GM13976 (cell line): ENCODE measurements around the gene HSPH1.

Experiments used
- DNase-seq: peaks from one replicate; pipeline ENCODE4 v3.0.0; 2012; ENCODE audit warnings: low spot score
- CTCF ChIP-seq: IDR thresholded peaks from 2 replicates; pipeline ENCODE4 v1.5.1; 2012; ENCODE audit warnings: borderline replicate concordance, mild to moderate bottlenecking; ENCODE audit not compliant: insufficient read depth; ENCODE audit errors: extremely low read depth, missing control alignments, control extremely low read depth
- in situ Hi-C: fragments of 300-500 bp; cut with MboI; formaldehyde crosslinking; loops from one replicate; pipeline ENCODE4 v1.12.0; 2022; ENCODE audit warnings: low sequenced_read_pairs, mixed read lengths, inconsistent platforms; ENCODE audit not compliant: unreplicated experiment

Gene HSPH1

DNA sequence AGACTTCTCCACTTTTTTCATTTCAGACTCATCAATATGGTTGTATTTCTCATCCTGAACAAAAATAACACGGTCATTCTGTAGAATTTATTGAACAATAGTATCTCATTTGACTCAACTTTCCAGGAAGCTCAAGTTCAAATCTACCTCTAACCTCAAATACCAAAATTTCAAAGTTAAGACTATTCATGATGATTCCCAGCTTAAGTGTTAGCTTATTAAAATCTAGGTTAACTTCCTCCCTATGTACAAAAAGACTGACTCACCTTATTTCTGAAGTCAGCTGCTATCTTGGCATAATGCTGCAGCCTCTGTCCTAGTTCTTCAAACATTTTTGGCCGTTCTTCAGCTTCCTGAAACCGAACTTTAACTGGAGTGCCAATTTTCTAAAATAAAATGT, 23.2 kb downstream of the HSPH1 start:
- no peak for DNase-seq
- TF ChIP-seq CTCF, result no peak
- in situ Hi-C loops, result no loop called here

DNA sequence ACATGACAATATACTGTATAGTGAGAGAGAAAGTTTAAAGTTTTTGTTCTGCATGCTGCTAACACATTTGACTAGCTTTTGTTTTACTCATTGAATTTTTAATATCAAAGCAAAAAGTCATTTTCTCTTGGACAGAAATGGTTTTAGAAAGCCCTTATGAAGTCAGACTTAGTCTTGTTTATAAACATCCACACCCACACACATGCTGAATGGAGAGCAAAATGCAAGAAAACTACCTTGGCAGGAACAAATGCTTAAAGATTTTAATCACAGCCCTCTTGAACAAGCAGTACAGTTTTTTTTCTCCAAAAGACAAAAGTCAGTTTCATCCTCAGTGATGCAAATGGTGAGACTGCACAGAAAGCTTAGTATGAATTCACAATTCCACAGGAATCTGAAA, 25.0 kb downstream of the HSPH1 start:
- no peak for DNase-seq
- in situ Hi-C loops, result no loop called here
- TF ChIP-seq CTCF, result no peak

- in situ Hi-C loops, result no loop called here
- no peak for DNase-seq
- no peak for TF ChIP-seq CTCF
These were observed 27.5 kb downstream of the HSPH1 start for GRCh38 chr13:31134039-31134711.

DNA sequence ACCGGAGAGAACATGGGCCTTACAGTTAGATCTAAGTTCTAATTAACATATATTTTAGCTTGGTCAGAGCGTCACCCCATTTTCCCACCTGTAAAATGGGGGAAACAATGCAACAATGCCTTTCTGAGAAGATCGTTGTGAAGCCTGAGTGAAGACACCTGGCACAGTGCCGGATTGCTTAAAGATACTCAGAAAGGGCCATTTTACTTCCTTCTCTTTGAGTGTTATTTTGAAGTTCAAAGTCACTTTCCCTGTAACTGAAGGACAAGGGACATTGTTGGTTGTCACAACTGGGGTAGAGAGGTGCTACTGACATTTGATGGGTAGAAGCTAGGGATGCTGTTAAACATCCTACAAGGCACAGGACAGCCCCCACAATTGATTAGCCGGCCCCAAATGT, 28.1 kb downstream of the HSPH1 start:
- no peak for DNase-seq
- no peak for TF ChIP-seq CTCF
- in situ Hi-C loops, result no loop called here

DNA sequence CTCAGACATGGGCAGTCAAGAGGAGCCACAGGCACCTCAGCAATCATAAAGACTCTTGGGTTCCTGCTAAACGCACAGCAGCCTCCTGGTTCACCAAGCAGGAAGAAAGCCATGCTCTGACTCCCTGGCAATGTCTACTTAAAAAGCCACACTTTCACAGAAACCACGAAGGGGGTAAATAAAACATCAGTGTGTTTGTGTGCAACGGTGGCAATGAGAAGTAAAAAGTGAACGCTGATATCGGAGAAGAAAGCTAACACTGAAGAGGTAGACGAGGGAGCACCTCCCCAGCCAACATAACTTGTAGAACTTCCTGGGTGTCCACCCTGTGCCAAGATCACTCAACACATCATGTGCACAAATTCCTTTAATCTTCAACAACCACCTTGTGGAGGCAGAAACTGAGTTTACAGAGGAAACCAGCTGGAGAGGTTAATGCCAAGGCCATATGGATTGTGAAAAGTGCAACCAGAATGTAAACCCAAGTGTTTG, 30.2 kb downstream of the HSPH1 start:
- no peak for DNase-seq
- in situ Hi-C loops, result no loop called here
- TF ChIP-seq CTCF, result no peak

GRCh38 chr13:31129419-31129818, 32.3 kb downstream of the HSPH1 start:
- TF ChIP-seq CTCF, result no peak
- in situ Hi-C loops, result no loop called here
- no peak for DNase-seq
